NCI-H146 (cell line): ENCODE data around the gene ALKBH6.

Experiments
- DNase-seq: peaks from one replicate; lab custom pipeline; 2025; lab: John Stamatoyannopoulos, UW

Gene ALKBH6

DNA sequence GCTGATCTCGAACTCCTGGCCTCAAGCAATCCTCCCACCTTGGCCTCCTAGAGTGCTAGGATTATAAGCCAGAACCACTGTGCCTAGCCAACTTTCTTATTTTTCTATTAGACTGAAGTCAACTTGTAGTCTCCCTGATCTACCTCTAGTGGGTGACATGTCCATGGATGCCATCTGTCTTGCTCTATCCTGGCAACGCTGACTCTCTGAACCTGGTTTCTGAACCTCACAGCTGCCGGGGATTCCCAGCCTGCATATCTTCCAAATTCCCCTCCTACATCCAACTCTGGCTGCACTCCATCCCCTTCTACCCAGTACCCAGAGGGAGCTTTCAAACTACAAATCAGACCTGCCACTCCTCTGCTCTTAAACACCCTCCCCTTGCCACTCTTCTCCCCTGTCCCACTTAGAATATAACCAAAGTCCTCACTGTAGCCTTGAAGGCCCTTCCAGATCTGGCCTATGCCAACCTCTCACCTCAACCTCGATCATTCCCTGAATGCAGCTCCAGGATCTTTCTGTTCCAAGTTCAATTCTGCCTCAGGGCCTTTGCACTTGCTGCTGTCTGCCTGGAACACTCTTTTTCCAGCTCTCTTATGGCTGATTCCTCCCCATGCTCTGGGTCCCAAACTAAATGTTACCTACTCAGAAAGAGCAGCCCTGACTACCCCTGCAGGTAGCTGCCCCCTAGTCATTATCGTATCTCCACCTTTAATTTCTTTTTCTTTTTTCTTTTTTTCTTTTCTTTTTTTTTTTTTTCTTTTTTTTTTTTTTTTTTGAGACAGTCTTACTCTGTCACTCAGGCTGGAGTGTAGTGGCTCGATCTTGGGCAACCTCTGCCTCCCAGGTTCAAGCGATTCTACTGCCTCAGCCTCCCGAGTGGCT is 16.5 kb upstream of the ALKBH6 start:
- DNase-seq: no peak

DNA sequence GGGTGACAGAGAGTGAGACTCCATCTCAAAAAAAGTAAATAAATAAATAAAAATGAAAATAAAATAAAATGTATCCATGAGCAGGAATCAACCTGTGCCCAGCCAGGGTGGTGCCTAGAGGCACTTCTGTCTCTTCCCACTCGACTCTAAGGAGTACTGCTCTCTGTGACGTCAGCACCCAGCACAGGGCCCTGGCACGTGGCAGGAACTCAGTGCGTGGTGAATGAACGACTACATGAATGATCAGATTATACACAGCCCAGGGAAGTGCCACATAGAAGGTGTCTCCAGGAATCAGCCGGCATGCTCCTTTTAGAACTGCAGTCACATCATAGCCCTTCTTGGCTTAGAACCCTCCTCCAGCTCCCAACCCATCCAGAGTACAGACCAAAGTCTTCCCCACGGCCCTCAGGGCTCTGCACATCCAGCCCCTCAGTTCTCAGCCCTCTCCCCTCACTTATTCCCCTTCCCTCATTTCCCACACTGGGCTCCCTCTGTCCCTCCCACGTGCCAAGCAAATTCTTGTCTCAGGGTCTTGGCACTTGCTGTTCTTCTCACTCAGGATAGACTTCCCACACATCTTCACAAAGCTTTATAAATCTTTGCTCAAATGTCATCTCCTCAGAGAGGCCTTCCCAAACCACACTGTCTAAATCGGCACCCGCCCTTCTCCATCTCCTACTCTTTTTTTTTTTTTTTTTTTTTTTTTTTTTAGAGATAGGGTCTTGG is 14.5 kb upstream of the ALKBH6 start:
- no peak for DNase-seq

GRCh38 chr19:36027696-36028095 is 13.7 kb upstream of the ALKBH6 start:
- DNase-seq: no peak

DNA sequence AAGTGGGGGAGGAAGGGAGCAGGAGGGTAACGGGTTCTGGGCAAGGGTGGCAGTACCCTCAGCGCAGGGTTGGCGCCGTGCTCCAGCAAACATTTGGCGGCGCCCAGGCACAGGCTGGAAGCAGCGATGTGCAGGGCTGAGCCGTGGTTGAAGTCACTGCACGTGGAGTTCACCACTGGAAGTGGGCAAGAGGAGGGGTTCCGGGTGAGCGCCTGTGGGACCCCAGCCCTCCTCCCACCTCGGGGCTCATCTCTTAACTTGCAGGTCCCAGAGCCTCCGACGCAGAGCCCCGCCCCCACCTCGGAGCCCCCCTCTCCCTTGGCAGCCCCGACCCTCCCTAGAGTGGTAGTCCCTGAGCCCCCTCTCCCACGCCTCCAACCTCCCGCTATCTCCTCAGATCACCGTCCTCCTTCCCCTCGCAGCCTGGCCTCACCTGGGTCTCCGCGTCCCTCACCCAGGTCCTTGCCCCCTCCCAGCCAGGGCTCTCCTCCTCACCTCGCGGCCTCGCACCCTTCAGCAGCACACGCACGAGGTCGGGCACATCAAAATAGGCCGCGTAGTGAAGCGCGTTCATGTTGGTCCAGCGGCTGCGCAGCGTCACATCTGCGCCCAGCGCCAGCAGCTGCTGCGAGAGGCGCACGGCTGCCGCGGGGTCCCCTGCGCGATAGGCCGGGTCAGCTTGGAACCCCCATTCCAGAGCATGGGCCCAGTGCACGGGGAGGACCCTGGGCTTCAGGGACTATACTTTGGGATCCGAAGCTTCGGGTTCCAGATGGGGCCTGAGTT is 12.3 kb upstream of the ALKBH6 start:
- no peak for DNase-seq

- no peak for DNase-seq
Measured at GRCh38 chr19:36025541-36025940, 11.5 kb upstream of the ALKBH6 start.

GRCh38 chr19:36023432-36023831 is 9.4 kb upstream of the ALKBH6 start:
- no peak for DNase-seq

- DNase-seq: no peak
Measured at GRCh38 chr19:36019061-36019670, 5.2 kb upstream of the ALKBH6 start.

GRCh38 chr19:36013280-36014011 is 567 bp downstream of the ALKBH6 start:
- DNase-seq: no peak

- no peak for DNase-seq
Measured at GRCh38 chr19:36010402-36010801, 3.6 kb downstream of the ALKBH6 start.

GRCh38 chr19:36009633-36010379 is 4.2 kb downstream of the ALKBH6 start:
- DNase-seq: peak; percentile 41

- peak; percentile 80 for DNase-seq
Measured at GRCh38 chr19:36009220-36009619, 4.8 kb downstream of the ALKBH6 start.

DNA sequence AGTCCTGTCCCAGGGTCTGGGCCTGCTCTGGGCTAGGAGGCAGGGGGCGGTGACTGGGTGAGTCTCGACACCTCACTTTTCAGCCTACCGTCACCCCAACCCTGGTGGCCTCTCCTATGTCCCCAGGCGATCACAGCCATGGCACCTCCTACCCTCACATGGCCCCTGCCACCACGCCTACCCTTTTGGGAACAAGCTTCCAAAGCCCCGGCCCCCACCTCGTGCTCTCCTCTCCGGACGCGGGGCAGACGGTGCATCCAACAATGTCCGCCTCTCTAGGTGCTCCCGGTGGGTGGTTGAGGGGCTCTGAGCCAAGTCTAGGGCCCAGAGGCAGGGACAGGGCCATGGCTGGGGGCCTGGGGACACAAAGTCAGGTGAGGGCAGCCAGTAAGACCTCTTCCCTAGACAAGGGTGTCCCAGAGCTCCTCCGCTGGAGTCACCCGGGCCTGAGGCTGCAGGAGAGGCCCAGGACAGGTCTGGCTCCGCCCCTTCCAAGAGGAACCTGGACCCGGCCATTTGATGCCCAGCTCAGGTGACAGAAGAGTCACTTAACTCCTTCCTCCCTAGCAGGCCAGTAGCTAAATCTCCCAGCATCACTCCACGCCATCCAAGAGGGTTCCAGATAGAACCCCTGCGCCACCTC is 5.6 kb downstream of the ALKBH6 start, which contains the start of gene SYNE4:
SYNE4 (minus strand) TSS at position 478 of the 643 bp plus-strand sequence; CDS start at position 346, 132 bp downstream.
- DNase-seq: peak; percentile 69

DNA sequence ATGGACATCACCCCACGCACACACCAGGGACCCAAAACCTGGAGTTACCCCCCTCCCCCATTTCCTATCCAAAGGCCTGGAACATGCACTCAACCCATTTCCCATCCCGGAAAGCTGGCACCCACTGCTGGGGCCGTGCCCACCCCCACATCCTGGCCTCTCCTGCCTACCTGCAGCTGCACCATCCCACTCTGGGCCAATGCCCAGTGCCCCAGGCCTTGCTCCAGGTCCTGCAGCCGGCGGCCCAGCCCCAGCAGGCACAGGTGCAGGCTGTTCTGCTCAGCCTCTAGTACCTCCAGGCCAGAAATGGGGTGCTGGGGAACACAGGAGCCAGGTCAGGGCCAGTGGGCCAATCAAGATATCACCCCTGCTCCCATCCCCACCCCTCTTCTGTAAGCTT is 7.1 kb downstream of the ALKBH6 start:
- DNase-seq: no peak

- DNase-seq: no peak
Measured at GRCh38 chr19:36003284-36003683, 10.7 kb downstream of the ALKBH6 start.

DNA sequence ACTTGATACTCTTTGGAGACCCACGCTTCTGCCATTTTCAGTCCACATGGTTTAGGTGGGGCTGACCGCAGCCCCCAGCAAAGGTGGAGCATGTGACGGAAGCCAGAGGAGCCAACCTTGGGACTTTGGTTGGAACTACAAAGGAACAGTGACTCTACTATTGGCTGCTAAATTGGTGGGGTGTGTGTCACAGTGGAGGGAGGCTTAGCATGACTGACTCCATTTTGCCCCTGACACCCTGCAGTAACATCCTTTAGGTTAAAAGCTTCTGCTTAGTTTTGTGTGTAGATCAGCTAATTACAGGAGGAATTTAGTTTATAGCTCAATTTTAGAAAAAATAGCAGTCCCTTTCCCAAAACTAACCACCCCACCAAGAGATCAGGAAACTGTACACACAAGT is 12.4 kb downstream of the ALKBH6 start:
- DNase-seq: no peak

DNA sequence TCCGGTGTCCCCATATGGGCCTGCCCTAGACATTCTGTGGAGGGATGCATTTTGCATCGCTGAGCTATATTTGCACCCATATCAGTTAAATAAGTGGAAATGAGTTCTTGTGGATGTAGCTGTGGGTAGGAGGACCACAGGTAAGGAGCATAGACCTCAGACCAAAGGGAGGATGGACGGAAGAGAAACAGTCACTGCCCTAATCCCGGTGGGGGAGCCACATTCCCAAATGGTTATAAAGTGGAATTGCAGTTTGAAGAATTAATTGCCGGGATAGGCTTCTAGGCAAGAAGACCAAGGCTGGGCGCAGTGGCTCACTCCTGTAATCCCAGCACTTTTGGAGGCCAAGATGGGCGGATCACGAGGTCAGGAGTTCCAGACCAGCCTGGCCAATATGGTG is 17.2 kb downstream of the ALKBH6 start:
- no peak for DNase-seq

GRCh38 chr19:35995048-35995993 is 18.7 kb downstream of the ALKBH6 start, which contains the start of gene SDHAF1:
Gene SDHAF1, plus strand, starts transcription at chr19:35995188. Its CDS starts 87 bp downstream, at chr19:35995275.
- DNase-seq: peak; percentile 96

- DNase-seq: no peak
Measured at GRCh38 chr19:35993923-35994598, 20.0 kb downstream of the ALKBH6 start.
